Endothelial cell of umbilical vein (primary cell): ENCODE data around the gene HOXA3.

Experiments used
- CTCF ChIP-seq, 2 donors: IDR thresholded peaks; 1 replicate in 1 of 2; 2 replicates in 1 of 2; pipeline ENCODE4 v1.5.1; 2011; ENCODE audit warnings: low read length in 2 of 2, mild to moderate bottlenecking in 2 of 2, moderate library complexity in 2 of 2, control low read depth in 1 of 2, inconsistent platforms in 1 of 2, low read depth in 1 of 2; ENCODE audit not compliant: insufficient read depth in 1 of 2; ENCODE audit errors: extremely low read depth in 1 of 2
- EZH2 ChIP-seq: IDR thresholded peaks from 2 replicates; pipeline ENCODE4 v1.6.1; 2012; ENCODE audit warnings: borderline replicate concordance, low read depth, mild to moderate bottlenecking, moderate library complexity, low read length, inconsistent platforms; ENCODE audit not compliant: severe bottlenecking

GRCh38 chr7:27102581-27103442 lies 49.6 kb downstream of the HOXA3 start, which contains the start of gene HOXA2:
- TF ChIP-seq CTCF (IDR thresholded peaks at IDR 0.05; ENCODE audit: extremely low read depth in 1 of 2, insufficient read depth in 1 of 2, low read depth in 1 of 2, low read length in 2 of 2) (no peak), EZH2 (no peak)
